Upper lobe of left lung (tissue), 4 donors: ENCODE measurements around the gene TFF1.

ENCODE experiments used
- POLR2A ChIP-seq, 4 donors: fragments of 450-650 bp; IDR thresholded peaks; one replicate each; pipeline ENCODE4 v1.5.1; 2016 to 2017; ENCODE audit warnings: antibody characterized with exemption in 4 of 4, mild to moderate bottlenecking in 2 of 4
- POLR2AphosphoS5 ChIP-seq, 2 donors: sonication (generic); formaldehyde crosslinking; IDR thresholded peaks; one replicate each; pipeline ENCODE4 v1.5.1; 2017; ENCODE audit warnings: antibody characterized with exemption in 2 of 2
- TF ChIP-seq, protein P1 (sequence below), 6 experiments: fragments of 450-650 bp in 4 of 6; fragments of 200-600 bp in 2 of 6; sonication (generic) in 2 of 6; IDR thresholded peaks; one replicate each; pipeline ENCODE4 v1.5.1; 2016 to 2019; ENCODE audit warnings: antibody characterized with exemption in 6 of 6

DNA sequence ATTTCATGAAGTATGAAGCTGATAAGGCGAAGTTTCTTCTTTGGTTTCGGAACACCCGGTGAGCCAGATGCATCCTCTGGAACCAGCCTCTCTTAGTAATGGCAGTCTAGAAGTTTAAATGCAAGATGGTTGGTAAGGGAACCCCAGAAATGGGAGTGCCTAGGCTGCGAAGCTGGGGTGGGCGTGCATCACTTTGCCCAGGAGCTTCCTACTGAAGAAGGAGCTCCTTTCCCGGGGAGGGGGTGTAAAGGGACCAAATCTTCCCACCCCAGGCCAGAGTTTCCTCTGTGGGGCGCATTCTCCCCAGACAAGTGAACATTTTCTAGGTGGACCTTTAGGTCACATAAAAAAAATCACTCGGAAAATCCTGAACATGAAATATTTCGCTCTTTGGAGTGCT, 19.9 kb downstream of the TFF1 start:
- TF ChIP-seq, protein P1, sequence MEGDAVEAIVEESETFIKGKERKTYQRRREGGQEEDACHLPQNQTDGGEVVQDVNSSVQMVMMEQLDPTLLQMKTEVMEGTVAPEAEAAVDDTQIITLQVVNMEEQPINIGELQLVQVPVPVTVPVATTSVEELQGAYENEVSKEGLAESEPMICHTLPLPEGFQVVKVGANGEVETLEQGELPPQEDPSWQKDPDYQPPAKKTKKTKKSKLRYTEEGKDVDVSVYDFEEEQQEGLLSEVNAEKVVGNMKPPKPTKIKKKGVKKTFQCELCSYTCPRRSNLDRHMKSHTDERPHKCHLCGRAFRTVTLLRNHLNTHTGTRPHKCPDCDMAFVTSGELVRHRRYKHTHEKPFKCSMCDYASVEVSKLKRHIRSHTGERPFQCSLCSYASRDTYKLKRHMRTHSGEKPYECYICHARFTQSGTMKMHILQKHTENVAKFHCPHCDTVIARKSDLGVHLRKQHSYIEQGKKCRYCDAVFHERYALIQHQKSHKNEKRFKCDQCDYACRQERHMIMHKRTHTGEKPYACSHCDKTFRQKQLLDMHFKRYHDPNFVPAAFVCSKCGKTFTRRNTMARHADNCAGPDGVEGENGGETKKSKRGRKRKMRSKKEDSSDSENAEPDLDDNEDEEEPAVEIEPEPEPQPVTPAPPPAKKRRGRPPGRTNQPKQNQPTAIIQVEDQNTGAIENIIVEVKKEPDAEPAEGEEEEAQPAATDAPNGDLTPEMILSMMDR (IDR thresholded peaks at IDR 0.05) = no peak
- TF ChIP-seq POLR2AphosphoS5 (IDR thresholded peaks at IDR 0.05) = no peak
- no peak for TF ChIP-seq POLR2A (IDR thresholded peaks at IDR 0.05)
